ENCODE measurements around the gene HYAL3. TPM values are rescaled to one million over a fixed set of nuclear protein-coding genes. Genes with fewer than 3 reads are reported as not detected.
"Not testable (repeated sequence)": the region's sequence is repeated elsewhere in the genome, so short reads cannot be mapped to it uniquely, and the experiment has no call there.

The HYAL3 gene
- total RNA-seq, 4 donors from 2014 or later = 1.2 to 17.9 (median 1.8) TPM

GRCh38 chr3:50263478-50264382 lies 35.5 kb downstream of the HYAL3 start:
- Histone ChIP-seq H3K9me3 (no peaks in the 10 kb centered on the region), H3K27me3 (no peaks in the 10 kb centered on the region), H3K4me3 (peak overlapping the region in 1 of 4 donors; percentile 3), H3K27ac (peak overlapping the region; percentile 85 to 98 (median 97)), H3K4me1 (peaks cover 0 to 97% (median 75%) of the 10 kb centered on the region in 4 donors), H3K36me3 (no peaks in the 10 kb centered on the region)
- 29 to 36% methylated on average over 6 of the region's 6 CpGs for WGBS, 2 donors
- peak in 1 of 2 donors; percentile 31 for TF ChIP-seq EP300 (IDR thresholded peaks at IDR 0.05)
- TF ChIP-seq, protein P1, sequence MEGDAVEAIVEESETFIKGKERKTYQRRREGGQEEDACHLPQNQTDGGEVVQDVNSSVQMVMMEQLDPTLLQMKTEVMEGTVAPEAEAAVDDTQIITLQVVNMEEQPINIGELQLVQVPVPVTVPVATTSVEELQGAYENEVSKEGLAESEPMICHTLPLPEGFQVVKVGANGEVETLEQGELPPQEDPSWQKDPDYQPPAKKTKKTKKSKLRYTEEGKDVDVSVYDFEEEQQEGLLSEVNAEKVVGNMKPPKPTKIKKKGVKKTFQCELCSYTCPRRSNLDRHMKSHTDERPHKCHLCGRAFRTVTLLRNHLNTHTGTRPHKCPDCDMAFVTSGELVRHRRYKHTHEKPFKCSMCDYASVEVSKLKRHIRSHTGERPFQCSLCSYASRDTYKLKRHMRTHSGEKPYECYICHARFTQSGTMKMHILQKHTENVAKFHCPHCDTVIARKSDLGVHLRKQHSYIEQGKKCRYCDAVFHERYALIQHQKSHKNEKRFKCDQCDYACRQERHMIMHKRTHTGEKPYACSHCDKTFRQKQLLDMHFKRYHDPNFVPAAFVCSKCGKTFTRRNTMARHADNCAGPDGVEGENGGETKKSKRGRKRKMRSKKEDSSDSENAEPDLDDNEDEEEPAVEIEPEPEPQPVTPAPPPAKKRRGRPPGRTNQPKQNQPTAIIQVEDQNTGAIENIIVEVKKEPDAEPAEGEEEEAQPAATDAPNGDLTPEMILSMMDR (IDR thresholded peaks at IDR 0.05) = no peak
- DNase-seq (ENCODE audit: low spot score in 2 of 2) = no peak

DNA sequence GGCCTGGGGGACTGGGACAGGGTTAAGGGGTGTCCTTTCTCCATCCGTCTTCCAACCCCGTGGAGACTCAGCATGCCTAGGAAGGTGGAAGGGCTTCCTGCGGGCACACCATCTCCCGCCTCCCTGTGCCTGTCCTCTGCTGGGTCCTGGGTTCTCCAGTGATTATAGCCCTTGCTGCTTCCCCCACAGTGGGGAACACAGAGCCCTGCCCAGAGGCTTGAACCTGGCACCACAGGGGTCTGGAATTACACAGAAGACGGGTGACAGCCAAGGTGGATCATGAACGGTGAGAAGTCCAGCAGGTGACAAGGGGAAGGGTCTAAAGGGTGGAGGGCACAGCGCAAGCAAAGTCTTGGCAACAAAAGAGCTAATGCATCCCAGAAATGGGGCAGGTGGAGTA lies 36.4 kb downstream of the HYAL3 start:
- Histone ChIP-seq H3K4me3 (no peak overlapping the region), H3K27me3 (no peaks in the 10 kb centered on the region), H3K4me1 (peaks cover 0 to 97% (median 79%) of the 10 kb centered on the region in 4 donors), H3K36me3 (peaks cover 0 to 8% (median 0%) of the 10 kb centered on the region in 3 donors), H3K27ac (peak overlapping the region; percentile 85 to 98 (median 97)), H3K9me3 (no peaks in the 10 kb centered on the region)
- TF ChIP-seq, protein P1 (IDR thresholded peaks at IDR 0.05) = no peak
- no peak for TF ChIP-seq EP300 (IDR thresholded peaks at IDR 0.05)
- no peak for TF ChIP-seq POLR2A (IDR thresholded peaks at IDR 0.05)
- DNase-seq (ENCODE audit: low spot score in 2 of 2) = no peak
- 65 to 67% methylated on average over 7 of the region's 7 CpGs for WGBS, 2 donors

GRCh38 chr3:50262200-50262599 lies 37.0 kb downstream of the HYAL3 start:
- peak overlapping the region; percentile 91 to 98 (median 97) for H3K27ac ChIP-seq

DNA sequence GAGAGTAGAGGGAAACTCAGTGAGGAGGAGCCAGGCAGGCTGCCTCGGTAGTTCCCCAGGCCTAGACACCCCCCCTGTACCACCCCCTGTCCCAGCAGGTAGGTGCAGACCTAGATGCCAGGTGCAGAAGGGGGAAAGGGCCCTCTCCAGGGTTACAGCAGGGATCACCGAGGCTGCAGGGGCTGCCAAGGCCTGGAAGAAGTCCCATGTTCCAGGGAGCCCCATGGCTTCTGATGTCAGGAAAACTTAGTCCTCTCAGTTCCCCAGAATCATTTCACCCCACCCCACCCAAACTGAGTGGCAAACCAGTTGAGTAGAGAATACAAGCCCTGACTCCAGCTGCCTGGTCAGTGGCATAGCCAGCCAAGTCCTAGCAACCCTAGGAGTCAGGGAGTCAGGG lies 37.7 kb downstream of the HYAL3 start:
- H3K36me3 ChIP-seq = peaks cover 0 to 21% (median 12%) of the 10 kb centered on the region in 3 donors
- no peaks in the 10 kb centered on the region for H3K27me3 ChIP-seq
- peak overlapping the region; percentile 91 to 98 (median 97) for H3K27ac ChIP-seq
- peaks cover 0 to 97% (median 74%) of the 10 kb centered on the region in 4 donors for H3K4me1 ChIP-seq
- no peaks in the 10 kb centered on the region for H3K9me3 ChIP-seq
- WGBS, 2 donors = 10 to 39% methylated on average over 2 of the region's 2 CpGs
- no peak for DNase-seq (ENCODE audit: low spot score in 2 of 2)
- TF ChIP-seq EP300 (IDR thresholded peaks at IDR 0.05) = no peak
- TF ChIP-seq, protein P1 (IDR thresholded peaks at IDR 0.05) = no peak
- TF ChIP-seq POLR2A (IDR thresholded peaks at IDR 0.05) = no peak
- H3K4me3 ChIP-seq = peak overlapping the region in 1 of 4 donors; percentile 60

More at GRCh38 chr3:50262200-50262599, 37.0 kb downstream of the HYAL3 start:
- H3K9me3 ChIP-seq; DNase-seq (ENCODE audit: low spot score in 2 of 2); H3K4me3 ChIP-seq; H3K27me3 ChIP-seq: not testable (repeated sequence)
- 94 to 96% methylated on average over 4 of the region's 4 CpGs for WGBS, 2 donors
- Histone ChIP-seq H3K4me1 (peaks cover 0 to 97% (median 79%) of the 10 kb centered on the region in 4 donors), H3K36me3 (peaks cover 0 to 14% (median 5%) of the 10 kb centered on the region in 3 donors)

- peaks cover 0 to 26% (median 16%) of the 10 kb centered on the region in 3 donors for H3K36me3 ChIP-seq
- no peaks in the 10 kb centered on the region for H3K9me3 ChIP-seq
- H3K27ac ChIP-seq = peak overlapping the region; percentile 91 to 98 (median 97)
- H3K4me1 ChIP-seq = peaks cover 0 to 97% (median 72%) of the 10 kb centered on the region in 4 donors
- DNase-seq (ENCODE audit: low spot score in 2 of 2) = no peak
- no peak for TF ChIP-seq EP300 (IDR thresholded peaks at IDR 0.05)
- no peaks in the 10 kb centered on the region for H3K27me3 ChIP-seq
- 13 to 26% methylated on average over 4 to 5 of the region's 5 CpGs for WGBS, 2 donors
- H3K4me3 ChIP-seq = peak overlapping the region; percentile 30 to 65 (median 52)
Measured at GRCh38 chr3:50260942-50261441, 38.2 kb downstream of the HYAL3 start.

All from tibial nerve (tissue), 4 donors.